GM21367 (cell line): ENCODE measurements around the gene ZNF536.

Experiments used
- ATAC-seq: cut with Tn5 transposase; IDR thresholded peaks from one replicate; pipeline ENCODE4 v1.9.1; 2021; ENCODE audit not compliant: unreplicated experiment

The ZNF536 gene

GRCh38 chr19:30555075-30555790 lies 183.0 kb downstream of the ZNF536 start:
- no peak for ATAC-seq

DNA sequence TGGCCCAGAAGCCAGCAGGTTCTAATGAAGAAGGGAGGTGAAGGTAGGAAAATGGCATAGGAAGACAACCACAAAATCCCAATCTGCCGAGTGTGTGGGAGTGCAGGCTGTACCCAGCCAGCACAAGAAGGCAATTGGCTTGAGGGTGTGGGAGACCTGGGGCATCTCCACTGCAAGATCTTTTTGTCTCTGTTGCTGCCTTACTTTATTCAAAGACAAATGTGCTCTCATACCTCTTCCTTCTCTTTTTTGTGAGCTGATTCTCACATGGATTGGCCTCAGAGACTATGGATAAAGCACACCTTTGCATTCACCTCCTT lies 183.6 kb downstream of the ZNF536 start:
- ATAC-seq: no peak

DNA sequence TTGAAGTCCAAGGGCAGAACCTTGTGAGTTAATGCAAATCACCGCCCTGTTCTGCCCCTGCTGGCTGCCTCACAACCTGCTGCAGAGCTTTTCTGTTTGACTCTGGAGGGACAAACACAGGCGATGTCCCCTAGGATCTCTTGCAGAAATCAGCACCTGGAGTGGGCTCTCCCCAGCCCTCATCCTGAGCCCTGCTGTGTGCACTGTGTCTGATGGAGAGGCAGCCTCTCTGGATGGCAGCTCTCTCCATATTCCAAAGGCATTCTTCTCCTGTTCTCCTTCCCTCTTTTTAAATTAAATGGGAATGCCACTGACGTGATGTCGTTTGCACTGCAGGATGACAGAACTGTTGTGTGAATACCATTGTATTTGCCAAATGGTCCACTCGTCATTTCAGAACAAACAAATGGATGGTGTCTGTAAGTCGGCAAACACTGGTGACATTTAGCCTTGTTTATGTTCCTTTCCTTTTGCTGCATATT lies 184.1 kb downstream of the ZNF536 start:
- no peak for ATAC-seq

GRCh38 chr19:30557212-30557611 lies 185.0 kb downstream of the ZNF536 start:
- no peak for ATAC-seq

- no peak for ATAC-seq
Observed at GRCh38 chr19:30557927-30558557, 185.9 kb downstream of the ZNF536 start.

- ATAC-seq: no peak
Observed at GRCh38 chr19:30558793-30559192, 186.6 kb downstream of the ZNF536 start.

GRCh38 chr19:30559446-30559845 lies 187.3 kb downstream of the ZNF536 start:
- no peak for ATAC-seq

GRCh38 chr19:30562981-30563380 lies 190.8 kb downstream of the ZNF536 start:
- no peak for ATAC-seq

DNA sequence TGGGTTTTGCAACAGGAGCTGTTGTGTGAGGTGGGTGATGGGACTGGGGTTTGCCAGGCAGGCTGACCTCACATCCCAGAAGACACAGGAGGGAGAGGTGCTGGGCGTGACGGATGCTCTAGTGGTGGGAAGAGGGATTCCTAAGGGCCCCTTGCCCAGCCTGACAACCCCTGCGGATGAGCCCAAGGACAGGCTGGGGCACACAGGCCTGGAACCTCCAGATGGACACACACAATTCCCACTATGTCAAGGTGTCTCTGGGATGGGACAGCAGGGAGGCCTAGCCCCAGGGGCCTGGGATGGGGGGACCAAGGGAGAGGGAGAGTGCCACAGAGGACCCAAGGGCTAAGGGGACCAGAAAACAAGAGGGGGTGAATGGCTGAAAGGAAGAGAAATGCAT lies 191.5 kb downstream of the ZNF536 start:
- no peak for ATAC-seq

DNA sequence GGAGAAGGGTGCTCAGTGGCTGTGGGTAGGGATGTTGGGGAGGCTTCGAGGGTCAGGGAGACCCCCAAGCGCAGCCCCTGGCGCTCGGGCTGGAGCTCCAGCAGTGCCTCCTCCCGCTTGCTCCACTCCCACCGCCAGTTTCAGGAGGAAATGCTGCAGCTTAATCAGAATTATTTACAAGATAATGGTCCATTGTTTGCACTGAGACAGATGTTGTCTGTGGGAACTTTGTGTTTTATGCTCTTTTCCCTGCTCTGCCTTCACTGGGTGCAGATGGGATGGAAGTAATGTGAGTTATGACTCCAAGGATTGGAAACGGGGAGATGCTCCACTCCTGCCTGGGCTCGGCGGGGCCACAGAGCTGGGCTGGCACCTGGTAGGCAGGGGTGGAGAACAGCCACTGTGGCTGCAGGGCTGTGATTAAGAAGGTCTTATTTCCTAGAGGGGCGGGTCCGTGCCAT lies 192.4 kb downstream of the ZNF536 start:
- no peak for ATAC-seq

DNA sequence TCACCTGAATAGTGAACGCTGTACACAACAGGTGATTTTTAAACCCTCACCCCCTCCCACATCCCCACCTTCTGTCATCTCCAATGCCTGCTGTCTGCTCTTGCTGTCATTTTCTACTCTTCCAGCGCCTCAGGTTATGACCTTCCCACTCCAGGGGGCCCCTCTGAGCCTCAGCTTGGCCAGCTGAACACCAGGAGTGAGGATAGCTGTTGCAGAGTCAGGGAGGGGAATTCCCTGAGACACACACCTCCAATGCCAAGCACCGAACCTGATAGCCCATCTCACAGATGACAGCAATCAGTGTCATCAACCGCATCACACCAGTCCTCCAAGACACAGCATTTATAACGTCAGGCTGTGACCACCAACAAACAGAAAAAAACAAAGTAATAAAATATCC lies 193.5 kb downstream of the ZNF536 start:
- no peak for ATAC-seq

DNA sequence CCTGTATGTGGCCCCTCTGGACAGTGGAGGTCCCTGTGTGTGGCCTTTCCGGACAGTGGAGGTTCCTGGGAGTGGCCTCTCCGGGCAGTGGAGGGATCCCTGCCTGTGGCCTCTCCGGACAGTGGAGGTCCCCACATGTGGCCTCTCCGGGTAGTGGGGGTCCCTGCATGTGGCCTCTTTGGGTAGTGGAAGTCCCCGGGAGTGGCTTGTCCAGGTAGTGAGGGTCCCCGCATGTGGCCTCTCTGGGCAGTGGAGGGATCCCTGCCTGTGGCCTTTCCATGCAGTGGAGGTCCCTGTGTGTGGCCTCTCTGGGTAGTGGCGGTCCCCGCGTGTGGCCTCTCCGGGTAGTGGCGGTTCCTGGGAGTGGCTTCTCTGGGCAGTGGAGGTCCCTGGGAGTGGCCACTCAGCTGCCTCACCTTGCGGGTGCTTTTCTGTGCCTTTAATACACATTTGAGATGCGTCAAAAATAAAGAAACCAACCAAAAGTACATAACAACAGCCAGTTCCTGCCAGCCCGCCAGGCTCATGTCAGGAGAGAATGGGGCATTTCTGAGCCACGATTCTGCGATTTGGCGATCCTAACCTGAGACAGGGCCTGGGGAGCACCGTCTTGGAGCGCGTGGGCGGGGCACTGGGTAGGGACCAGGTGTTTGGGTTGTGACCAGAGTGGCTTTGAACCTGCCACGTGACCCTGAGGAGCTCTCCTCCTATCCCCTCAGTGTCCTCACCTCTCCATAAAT lies 194.7 kb downstream of the ZNF536 start:
- no peak for ATAC-seq

- ATAC-seq: no peak
Observed at GRCh38 chr19:30567536-30568232, 195.5 kb downstream of the ZNF536 start.

DNA sequence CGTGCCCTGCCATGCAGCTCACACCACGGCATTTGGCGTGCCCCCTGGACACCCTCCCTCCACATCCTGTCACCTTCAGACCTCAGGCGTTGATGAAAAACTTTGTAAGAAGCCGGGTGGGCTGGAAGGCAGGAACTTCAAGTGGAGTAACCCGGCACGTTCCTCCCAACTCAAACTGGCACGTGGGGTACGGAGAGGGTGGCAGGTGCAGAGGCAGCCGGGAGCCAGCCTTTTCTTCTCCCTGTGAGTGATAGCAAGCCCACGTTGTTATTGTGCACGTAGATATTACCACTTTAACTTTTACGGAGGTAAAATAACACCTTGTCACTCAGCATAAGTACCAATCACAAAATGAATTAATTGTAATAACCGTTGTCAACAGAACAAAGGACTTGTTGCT lies 198.0 kb downstream of the ZNF536 start:
- ATAC-seq: no peak

GRCh38 chr19:30577551-30578105 lies 205.4 kb downstream of the ZNF536 start:
- ATAC-seq: no peak

DNA sequence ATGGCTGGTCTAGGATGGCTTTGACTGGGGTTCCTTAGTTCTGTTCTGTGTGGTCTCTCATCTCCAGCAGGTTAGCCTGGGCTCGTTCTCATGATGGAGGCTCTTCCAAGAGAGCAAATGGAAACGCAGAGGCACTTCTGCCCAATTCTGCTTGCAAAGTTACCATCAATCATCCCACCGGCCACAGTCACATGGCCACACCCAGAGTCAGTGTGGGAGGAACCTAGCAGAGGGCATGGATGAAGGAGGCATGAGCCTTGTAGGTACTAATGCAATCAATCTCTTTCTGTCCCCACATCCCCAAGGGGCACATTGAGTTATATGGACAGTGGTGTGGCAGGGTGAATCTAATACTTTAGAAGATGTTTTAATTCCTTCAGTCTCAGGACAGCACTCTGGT lies 207.2 kb downstream of the ZNF536 start:
- ATAC-seq: no peak

DNA sequence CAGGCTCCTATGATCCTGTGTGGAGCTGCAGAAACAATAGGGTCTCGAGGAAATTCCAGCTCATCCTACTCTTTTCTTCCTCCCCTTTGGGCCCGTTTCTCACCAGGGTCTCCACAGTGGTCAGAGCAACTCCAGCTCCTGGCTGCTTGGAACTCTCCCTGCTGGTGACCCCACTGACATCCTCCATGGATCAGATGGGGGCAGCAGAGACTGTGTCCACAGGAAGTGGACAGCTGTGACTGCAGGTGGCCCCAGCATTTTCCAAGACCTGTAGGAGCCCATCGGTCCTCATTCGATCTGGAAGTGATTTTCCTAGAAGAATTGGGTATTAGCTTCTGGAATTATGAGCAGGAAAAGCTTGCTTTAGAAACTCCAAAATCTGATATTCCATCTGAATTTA lies 208.5 kb downstream of the ZNF536 start:
- no peak for ATAC-seq

DNA sequence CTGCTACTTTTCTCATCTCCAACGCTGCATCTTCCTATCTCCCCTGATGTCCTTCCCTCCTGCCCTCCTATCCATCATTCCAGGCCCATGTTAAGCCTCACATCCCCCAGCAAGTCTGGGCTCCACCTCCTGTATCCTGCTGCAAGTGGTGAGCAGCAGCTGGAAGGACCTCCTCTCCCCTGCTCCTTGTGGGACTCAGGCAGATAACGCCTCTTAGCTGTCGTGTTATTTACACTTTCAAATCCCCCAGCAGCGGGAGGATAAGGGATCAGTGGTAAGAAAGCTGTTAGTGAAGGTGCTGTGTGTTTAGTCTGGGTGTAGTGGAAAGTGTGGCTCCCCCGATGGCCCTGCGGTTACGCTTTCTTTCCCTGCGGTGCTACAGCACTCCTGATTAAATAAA lies 211.9 kb downstream of the ZNF536 start:
- no peak for ATAC-seq

- no peak for ATAC-seq
Observed at GRCh38 chr19:30587869-30588268, 215.7 kb downstream of the ZNF536 start.

GRCh38 chr19:30590596-30591229 lies 218.5 kb downstream of the ZNF536 start:
- no peak for ATAC-seq

- ATAC-seq: no peak
Observed at GRCh38 chr19:30593356-30593755, 221.2 kb downstream of the ZNF536 start.
